HG02623 (cell line): Measurements from ENCODE around the gene HADHA.

Experiments used
- ATAC-seq: cut with Tn5 transposase; IDR thresholded peaks from one replicate; pipeline ENCODE4 v1.9.1; 2021; ENCODE audit warnings: moderate library complexity; ENCODE audit not compliant: unreplicated experiment

The HADHA gene

DNA sequence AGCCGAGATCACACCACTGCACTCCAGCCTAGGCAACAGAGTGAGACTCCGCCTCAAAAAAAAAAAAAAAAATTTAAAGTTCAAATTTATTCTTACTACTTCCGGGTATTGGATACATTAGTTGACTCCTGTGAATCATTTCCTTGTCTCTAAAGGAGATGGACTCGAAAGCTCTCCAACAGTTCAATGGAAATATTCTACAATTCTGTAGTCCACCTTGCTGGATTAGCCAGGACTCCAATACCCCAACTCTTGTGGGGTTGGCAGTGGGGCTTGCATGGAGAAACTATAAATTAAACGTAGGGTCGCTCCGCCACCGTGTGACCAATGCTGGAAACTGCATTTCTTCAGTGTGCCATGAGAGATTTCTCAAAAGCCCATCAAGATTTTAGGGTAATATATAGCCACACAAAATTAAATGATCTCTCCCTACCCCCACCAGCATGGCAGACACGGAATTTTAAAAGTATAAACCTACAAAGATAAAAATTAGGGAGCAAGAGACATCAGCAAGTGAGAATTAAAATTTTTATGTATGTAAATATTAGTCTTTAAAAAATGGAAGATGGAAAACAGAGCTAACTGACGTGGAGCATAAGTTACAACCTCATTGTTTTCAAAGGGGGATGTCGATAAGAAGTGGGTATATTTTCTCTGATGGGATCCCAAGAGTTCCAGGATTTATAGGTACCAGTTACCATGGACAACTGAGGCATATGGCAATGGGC, 99.3 kb downstream of the HADHA start:
- ATAC-seq = no peak

GRCh38 chr2:26144031-26144430, 100.4 kb downstream of the HADHA start:
- ATAC-seq = no peak

- ATAC-seq = no peak
Measured at GRCh38 chr2:26141145-26141769, 103.2 kb downstream of the HADHA start.
